ENCODE results near the gene LEPR. TPM values are rescaled to one million over a fixed set of nuclear protein-coding genes. Genes with fewer than 3 reads are reported as not detected.
"Not testable (repeated sequence)": the region's sequence is repeated elsewhere in the genome, so short reads cannot be mapped to it uniquely, and the experiment has no call there.

The LEPR gene
- total and polyA plus RNA-seq, 2 donors (not counting 3 experiments of a cell fraction or from before 2014, with no cell fraction given): 11.1 to 18.7 TPM

DNA sequence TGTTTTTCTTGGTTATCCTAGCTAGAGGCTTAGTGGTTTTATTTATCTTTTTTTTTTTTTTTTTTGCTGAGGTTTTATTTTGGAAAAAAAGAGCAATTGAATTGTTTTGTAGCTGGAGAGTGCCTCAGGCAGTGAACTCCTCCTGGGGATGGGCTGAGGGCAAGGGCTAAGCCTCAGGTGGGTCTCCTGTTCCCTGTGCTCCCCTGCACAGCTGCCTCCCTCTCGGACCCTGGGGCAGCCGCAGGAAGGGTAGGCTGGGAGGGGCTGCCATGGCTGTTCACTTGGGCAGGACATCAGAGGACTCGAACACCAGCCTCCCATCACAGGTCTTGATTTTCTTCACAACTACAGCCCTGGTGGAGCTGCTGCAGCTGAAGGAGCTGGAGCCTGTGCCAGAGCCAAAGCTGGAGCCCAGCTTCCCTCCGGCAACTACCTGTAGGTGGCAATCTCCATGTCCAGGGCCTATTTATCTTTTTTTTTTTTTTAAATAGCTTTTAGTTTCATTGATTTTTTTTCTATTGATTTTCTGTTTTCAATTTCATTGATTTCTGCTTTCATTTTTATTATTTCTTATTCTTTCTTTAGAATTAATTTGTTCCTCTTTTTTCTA is 28.9 kb downstream of the LEPR start:
- H3K27ac ChIP-seq (ENCODE audit: insufficient read depth, low read depth, low read length): no peak overlapping the region
- intact Hi-C loops (cut with micrococcal nuclease): no loop called here
- H3K4me1 ChIP-seq (ENCODE audit: control insufficient read depth, extremely low read depth, insufficient read depth, low read length): no peaks in the 10 kb centered on the region
- DNase-seq (ENCODE audit: low read depth, low spot score) (no peak), FAIRE-seq (no peak)
- H3K27me3 ChIP-seq (ENCODE audit: control insufficient read depth in 2 of 2, insufficient read depth in 2 of 2, low read length in 2 of 2): no peaks in the 10 kb centered on the region
- CTCF ChIA-PET: interaction anchor here (0.7 to 1.6 kb wide), 8 partner anchors 9 to 239 kb away, joined by 3 to 8 read pairs (median 4); no protein-coding TSS in a partner anchor
- H4K20me1 ChIP-seq (replicated peaks; ENCODE audit: control insufficient read depth, extremely low read depth, insufficient read depth, low read length): no peaks in the 10 kb centered on the region
- H3K36me3 ChIP-seq (ENCODE audit: control insufficient read depth in 2 of 2, extremely low read depth in 1 of 2, insufficient read depth in 2 of 2, low read length in 2 of 2): no peaks in the 10 kb centered on the region
- no peak overlapping the region for H3K4me2 ChIP-seq (ENCODE audit: insufficient read depth, low read length)
- no peak overlapping the region for H3K4me3 ChIP-seq (replicated peaks in 1 of 3; ENCODE audit: insufficient read depth in 1 of 3, low read depth in 1 of 3, low read length in 3 of 3)
- BruUV-seq (replicated peaks): no TSS peak
- H2AFZ ChIP-seq (ENCODE audit: low read depth, low read length): no peak overlapping the region
- dilution Hi-C loops (cut with MboI; ENCODE audit: extremely low pct_ligation_motif_present, low sequenced_read_pairs): no loop called here
- H3K9ac ChIP-seq (replicated peaks; ENCODE audit: extremely low read depth, insufficient read depth, low read length): no peak overlapping the region
- no peaks in the 10 kb centered on the region for H3K9me3 ChIP-seq (replicated peaks; ENCODE audit: control insufficient read depth, insufficient read depth, low read length)
- TF ChIP-seq JUN (IDR thresholded peaks at IDR 0.05; ENCODE audit: borderline replicate concordance, insufficient read depth, insufficient read length, low read depth) (no peak), POLR2AphosphoS5 (IDR thresholded peaks at IDR 0.05; ENCODE audit: insufficient read depth, low read depth, low read length) (no peak), CTCF (IDR thresholded peaks at IDR 0.05; ENCODE audit: extremely low read depth in 1 of 2, insufficient read depth in 1 of 2, low read depth in 1 of 2, low read length in 2 of 2) (no peak), POLR2A (IDR thresholded peaks at IDR 0.05; ENCODE audit: low read depth, low read length) (no peak), GATA2 (IDR thresholded peaks at IDR 0.05; ENCODE audit: insufficient read depth, insufficient read length, low read depth, low read length) (no peak), EZH2 (IDR thresholded peaks at IDR 0.05; ENCODE audit: borderline replicate concordance, low read depth, low read length, severe bottlenecking) (no peak), FOS (IDR thresholded peaks at IDR 0.05; ENCODE audit: borderline replicate concordance, insufficient read depth, low read length) (no peak), MYC (IDR thresholded peaks at IDR 0.05; ENCODE audit: low read depth, low read length) (no peak)
- TF ChIP-seq, protein P1, sequence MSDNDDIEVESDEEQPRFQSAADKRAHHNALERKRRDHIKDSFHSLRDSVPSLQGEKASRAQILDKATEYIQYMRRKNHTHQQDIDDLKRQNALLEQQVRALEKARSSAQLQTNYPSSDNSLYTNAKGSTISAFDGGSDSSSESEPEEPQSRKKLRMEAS (IDR thresholded peaks at IDR 0.05; ENCODE audit: insufficient read depth, insufficient read length): no peak
- H3K79me2 ChIP-seq (ENCODE audit: control insufficient read depth, insufficient read depth, low read length): no peaks in the 10 kb centered on the region
- POLR2A ChIA-PET: no interaction called here
- H3K9me1 ChIP-seq (replicated peaks; ENCODE audit: control insufficient read depth, extremely low read depth, insufficient read depth, low read length): no peaks in the 10 kb centered on the region

- H2AFZ ChIP-seq (ENCODE audit: low read depth, low read length); H3K36me3 ChIP-seq (ENCODE audit: control insufficient read depth in 2 of 2, extremely low read depth in 1 of 2, insufficient read depth in 2 of 2, low read length in 2 of 2); dilution Hi-C loops (cut with MboI; ENCODE audit: extremely low pct_ligation_motif_present, low sequenced_read_pairs); H3K27me3 ChIP-seq (ENCODE audit: control insufficient read depth in 2 of 2, insufficient read depth in 2 of 2, low read length in 2 of 2); FAIRE-seq; DNase-seq (ENCODE audit: low read depth, low spot score); POLR2A ChIA-PET; H3K9me1 ChIP-seq (replicated peaks; ENCODE audit: control insufficient read depth, extremely low read depth, insufficient read depth, low read length); H3K4me2 ChIP-seq (ENCODE audit: insufficient read depth, low read length); H4K20me1 ChIP-seq (replicated peaks; ENCODE audit: control insufficient read depth, extremely low read depth, insufficient read depth, low read length); H3K9ac ChIP-seq (replicated peaks; ENCODE audit: extremely low read depth, insufficient read depth, low read length); H3K27ac ChIP-seq (ENCODE audit: insufficient read depth, low read depth, low read length); H3K4me1 ChIP-seq (ENCODE audit: control insufficient read depth, extremely low read depth, insufficient read depth, low read length); H3K9me3 ChIP-seq (replicated peaks; ENCODE audit: control insufficient read depth, insufficient read depth, low read length); intact Hi-C loops (cut with micrococcal nuclease); H3K4me3 ChIP-seq (replicated peaks in 1 of 3; ENCODE audit: insufficient read depth in 1 of 3, low read depth in 1 of 3, low read length in 3 of 3); H3K79me2 ChIP-seq (ENCODE audit: control insufficient read depth, insufficient read depth, low read length); CTCF ChIA-PET; BruUV-seq (replicated peaks): not testable (repeated sequence)
These were observed 35.2 kb downstream of the LEPR start for GRCh38 chr1:65455678-65456077.
